HG03469 (cell line): Measurements from ENCODE around the gene KCNH1.

Experiments
- ATAC-seq: cut with Tn5 transposase; IDR thresholded peaks from one replicate; pipeline ENCODE4 v1.9.1; 2021; ENCODE audit warnings: mild to moderate bottlenecking, moderate library complexity, moderate number of reproducible peaks; ENCODE audit not compliant: unreplicated experiment

The KCNH1 gene

GRCh38 chr1:210817385-210818275 lies 316.3 kb downstream of the KCNH1 start:
- ATAC-seq = no peak

DNA sequence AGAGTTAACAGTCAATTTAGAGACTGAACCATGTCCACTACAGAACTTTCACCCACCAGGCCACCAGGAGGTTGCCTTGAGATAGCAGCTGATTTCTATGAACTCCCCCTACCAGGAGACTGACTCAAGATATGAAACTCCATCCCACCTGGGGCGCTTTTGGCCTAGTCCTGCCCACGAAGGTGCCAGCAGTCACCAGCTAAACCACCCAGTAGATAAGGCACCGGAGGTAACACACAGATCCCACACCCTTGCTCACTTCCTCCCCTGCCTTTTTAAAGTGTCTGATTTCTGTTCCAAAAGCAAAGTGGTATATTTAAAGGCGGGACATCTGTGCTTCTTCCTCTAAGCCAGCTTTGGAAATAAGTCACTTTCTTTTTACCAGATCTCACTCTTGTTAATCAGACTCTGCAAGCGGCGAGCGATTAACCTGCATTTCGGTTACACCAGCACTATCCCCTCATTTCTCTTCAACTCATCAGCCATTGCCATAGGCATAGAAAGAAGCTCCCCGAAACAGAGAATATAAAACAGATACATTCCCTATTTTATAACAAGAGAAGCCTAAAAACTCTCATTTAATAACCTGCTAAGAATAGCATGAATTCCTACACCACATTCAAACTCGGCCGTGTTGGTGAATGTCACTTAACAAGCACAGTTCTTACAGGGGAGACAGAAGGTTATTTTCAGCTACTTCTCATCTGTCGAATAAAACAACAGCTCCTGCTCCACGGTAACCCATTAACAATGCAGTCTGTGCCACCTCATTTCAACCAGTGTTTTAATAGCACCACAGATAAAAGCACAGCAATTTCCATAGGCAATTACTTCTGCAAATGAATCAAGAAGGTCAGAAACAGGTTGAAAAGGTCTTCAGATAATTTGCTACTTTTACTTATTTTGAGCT lies 318.1 kb downstream of the KCNH1 start:
- no peak for ATAC-seq

GRCh38 chr1:210814382-210815123 lies 319.4 kb downstream of the KCNH1 start:
- no peak for ATAC-seq

- ATAC-seq = no peak
Measured at GRCh38 chr1:210801501-210801900, 332.4 kb downstream of the KCNH1 start.

DNA sequence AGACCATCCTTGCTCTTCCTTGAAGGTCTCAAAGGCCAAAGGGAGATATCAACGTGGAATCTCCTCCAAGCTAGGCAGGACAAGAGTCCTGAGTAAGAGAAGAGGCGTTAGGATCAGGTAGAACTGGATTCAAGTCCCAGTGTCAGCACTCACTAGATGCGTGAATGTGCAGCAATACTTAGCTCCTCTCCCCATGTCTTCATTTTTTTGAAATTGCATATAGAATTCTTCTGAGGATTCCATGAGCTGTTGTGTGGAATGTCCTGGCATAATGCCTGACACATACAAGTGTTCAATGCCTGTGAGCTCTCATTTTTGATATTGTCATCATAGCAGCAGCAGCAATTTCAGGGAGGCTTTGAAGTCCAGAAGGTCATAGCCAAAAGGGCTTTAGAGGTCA lies 333.2 kb downstream of the KCNH1 start:
- no peak for ATAC-seq

- no peak for ATAC-seq
Measured at GRCh38 chr1:210800301-210800700, 333.6 kb downstream of the KCNH1 start.

DNA sequence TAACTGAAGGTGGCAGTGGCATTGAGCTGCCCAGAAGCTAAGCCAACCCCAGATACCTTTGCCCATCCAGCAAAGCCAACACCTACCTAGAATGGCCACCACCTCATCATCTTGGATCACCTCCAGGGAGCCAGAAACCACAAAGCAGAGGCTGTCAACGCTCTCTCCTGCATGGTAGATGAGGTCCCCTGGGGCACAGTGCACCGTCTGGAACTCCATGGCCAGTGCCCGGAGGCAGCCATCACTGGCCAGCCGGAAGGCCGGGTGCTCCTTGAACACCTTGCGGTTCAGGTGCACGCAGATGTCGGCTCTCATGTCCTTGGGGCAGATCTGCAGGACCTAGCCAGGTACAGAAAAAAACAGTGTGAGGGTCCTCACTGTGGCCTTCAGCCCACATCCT lies 336.5 kb downstream of the KCNH1 start:
- no peak for ATAC-seq

DNA sequence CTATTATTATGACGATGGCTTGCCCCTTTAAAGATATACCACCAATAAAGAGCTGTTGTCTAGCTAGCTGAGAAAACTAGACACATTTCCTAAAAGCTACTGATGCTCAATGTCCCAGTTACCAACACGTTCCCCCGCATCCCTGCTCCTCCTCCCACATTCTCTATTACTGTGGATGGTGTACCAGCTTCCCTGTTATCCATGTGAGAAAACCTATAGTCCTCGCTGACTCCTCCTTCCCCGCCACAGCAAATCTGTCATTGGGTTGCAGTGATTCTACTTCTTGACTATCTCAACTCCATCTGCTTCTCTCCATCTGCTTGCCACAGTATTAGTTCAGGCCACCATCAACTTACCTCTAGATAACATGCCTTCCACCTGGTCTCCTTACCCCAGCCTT lies 337.5 kb downstream of the KCNH1 start:
- ATAC-seq = no peak

GRCh38 chr1:210794445-210794844 lies 339.5 kb downstream of the KCNH1 start:
- no peak for ATAC-seq

DNA sequence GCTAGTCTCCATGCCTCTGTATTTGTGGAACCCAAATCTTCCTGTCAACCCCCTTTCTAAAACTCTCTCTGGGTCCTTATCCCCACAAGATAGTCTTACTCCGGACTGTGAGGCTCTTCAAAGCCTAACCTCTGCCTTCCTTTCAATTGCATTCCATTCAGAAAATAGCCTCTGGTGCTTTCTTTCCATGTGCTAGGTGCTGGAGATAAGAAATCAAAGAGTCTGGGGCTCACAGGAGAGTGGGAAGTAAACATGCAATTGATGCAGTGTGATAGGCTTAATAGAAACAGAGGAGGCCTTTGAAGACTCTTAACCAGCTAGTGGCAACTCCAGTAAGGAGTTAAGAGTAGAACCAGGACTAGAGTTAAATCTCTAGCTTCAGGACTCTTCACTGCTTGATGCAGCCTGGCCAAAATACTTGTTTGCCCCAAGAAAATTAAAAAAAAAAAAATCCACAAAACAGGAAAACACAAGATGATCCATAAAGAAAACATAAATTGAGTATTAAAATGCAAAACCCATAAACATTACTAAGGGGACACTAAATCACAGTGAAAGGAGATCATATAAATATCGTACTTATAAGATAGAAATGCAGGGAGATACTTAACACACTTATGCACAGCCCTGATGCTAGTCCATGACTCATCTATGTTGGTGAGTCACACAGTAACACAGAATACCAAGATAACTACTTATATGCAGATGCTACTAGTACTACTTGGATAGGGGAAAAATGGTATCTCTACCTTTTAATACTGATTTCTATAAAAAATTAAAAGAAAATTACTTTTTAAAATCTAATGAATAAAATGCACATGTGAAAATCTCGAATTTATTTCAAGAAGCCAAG lies 341.5 kb downstream of the KCNH1 start:
- ATAC-seq = no peak

DNA sequence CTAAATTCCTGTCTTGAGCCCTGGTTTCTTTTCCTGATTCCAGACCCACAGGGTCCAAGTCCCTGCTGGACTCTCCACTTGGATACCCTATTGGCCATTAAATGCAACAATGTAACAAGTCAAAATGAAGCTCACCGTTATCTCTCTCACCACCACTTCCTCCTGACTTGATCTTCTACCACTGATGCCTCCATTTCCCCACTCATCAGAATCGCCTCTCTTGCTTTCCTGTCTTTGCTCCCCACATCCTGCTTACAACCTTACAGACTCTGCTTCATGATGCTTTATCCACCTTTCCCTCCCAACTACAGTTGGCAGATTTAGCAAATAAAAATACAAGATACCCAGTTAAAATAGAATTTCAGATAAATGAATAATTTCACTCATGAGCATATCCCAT lies 343.8 kb downstream of the KCNH1 start:
- ATAC-seq = no peak

DNA sequence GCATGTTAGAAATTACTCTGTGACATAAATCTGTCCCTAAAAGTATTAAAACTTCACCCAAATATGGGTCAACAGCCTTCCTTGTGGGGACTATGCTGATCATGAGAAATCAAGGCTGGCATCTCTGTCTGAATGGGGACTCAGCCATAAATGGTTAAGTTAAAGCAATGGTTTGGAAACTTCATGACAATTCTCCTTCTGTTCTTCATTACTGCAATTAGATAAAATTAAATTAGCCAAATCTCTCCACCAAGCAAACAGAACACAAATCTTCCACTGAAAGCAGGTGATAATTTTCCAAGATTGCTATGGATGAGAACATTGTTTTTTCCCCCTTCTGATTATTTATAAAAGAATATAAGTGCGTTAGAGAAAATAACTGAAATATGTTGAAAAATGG lies 346.1 kb downstream of the KCNH1 start:
- ATAC-seq = no peak

DNA sequence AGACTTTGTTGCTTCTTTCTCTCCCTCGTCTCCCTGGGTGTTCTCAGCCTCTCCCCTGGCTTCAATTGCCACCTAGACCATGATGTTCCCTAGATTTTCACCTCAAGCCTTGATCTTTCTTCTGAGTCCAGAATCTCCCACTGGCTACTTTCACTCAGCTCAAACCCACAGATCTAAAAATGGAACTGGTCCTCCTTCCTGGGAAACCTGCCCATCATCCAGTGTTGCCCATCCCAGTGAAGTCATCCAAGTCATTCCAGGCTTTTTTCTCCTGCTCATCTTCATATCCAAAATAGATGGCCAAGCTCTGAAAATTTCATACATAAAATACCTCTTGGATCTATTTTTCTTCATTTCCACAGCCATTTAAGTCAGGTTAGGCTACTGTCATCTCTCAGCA lies 347.4 kb downstream of the KCNH1 start:
- ATAC-seq = no peak

DNA sequence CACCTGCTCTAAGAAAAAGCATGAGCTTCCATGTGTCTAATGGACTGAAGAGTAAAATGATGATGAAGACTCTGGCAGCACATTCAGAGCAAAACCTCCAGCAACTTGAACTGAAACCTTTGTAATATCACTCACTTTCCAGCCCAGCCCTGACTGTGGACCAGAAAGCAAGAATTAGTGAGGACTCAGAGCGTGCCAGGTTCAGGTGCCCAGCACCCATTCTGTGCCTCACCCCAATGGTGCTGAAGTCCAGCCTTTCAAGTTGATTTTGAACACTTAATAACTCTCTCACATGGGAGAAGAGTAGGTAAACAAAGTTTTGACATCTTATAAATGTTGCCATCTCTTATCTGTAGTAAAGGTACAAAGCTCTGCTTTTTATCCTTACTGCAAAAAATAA lies 350.0 kb downstream of the KCNH1 start:
- no peak for ATAC-seq

DNA sequence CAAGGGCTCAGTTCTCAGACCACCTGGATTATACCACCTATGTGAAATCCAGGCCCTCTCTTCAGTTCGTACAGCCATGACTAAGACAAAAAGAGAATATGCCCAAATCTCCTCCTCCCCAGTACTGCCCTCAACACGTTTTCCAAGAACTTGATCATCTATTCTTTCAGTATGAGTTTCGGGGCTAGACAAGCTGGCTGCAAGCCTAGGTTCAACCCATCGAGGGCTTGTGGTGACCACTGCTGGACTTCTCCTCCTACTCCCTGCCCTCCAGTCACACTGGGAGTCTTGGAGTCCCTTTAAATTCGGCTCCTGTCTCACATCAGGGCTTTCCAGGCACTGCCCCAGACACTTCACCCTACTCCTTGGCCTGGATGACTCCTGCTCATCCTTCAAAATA lies 352.3 kb downstream of the KCNH1 start:
- ATAC-seq = no peak

DNA sequence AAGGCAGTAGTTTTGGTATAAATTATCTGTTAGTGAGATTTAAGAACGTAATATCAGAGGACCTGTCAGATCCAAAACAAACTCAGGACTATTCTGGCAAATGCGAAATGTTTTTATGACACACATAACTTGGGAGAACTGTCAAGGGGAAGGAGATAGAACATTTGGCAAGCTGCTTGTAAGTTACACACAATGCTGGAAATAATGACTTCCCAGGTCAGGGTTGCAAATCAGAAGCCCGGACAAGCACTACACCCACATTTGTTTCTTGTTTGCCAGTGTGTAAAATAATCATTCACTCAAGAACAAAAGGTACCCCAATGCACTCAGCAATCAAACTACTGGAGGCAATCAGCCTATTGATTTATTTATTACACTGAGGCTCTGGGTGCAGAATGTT lies 354.7 kb downstream of the KCNH1 start:
- ATAC-seq = no peak

DNA sequence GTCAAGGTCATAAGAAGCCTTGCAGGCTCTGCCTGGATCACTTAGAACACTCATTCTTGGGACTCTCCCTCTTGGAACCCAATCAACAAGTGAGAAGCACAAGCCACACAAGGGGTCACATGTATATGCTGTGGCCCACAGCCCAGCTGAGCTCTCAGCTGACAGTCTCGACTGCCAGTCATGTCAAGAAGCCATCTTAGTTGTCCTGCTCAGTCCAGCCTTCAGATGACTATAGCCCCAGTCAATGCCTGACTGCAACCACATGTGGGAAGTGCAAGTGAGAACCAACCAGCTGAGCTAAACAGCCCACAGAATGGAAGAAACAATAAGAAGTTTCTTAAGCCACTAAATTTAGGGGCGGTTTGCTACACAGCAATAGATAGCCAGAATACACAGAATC lies 356.0 kb downstream of the KCNH1 start:
- ATAC-seq = no peak

GRCh38 chr1:210776712-210777111 lies 357.2 kb downstream of the KCNH1 start:
- no peak for ATAC-seq

GRCh38 chr1:210775289-210775688 lies 358.7 kb downstream of the KCNH1 start:
- no peak for ATAC-seq

DNA sequence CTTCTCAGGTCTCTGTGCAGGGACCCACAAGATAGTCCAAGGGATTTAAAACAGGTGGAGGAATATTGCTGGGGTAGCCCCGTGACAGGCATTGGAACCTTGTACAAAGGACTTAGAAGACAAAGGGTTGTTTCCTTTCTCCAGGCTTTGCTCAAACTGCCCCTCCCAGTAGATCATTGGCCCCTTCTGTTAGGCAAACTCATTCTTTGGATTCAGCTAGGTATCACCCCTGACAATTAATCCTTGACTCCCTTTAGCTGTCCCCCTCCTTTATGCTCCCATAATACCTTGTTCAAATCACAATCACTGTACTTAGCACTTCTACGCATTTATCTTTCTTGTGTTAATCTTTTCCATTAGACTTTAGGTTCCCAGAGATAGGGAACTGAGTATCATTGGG lies 360.5 kb downstream of the KCNH1 start:
- no peak for ATAC-seq
